GM12892 (cell line): ENCODE measurements around the gene LSM10.

Experiments used
- POLR2A ChIP-seq: IDR thresholded peaks from 2 replicates; pipeline ENCODE4 v1.6.1; 2011; ENCODE audit warnings: low read depth, low read length, control low read depth
- POLR2AphosphoS5 ChIP-seq: IDR thresholded peaks from 2 replicates; pipeline ENCODE4 v1.6.1; 2011; ENCODE audit warnings: low read depth, low read length, control low read depth
- TAF1 ChIP-seq: IDR thresholded peaks from 2 replicates; pipeline ENCODE4 v1.6.1; 2011; ENCODE audit warnings: low read depth, mild to moderate bottlenecking, control low read depth, low read length, borderline replicate concordance

GRCh38 chr1:36389999-36390398, 7.7 kb downstream of the LSM10 start:
- TF ChIP-seq POLR2A (no peak), TAF1 (no peak), POLR2AphosphoS5 (no peak)
